ENCODE results near the gene ROR2. TPM values are rescaled to one million over a fixed set of nuclear protein-coding genes. Genes with fewer than 3 reads are reported as not detected.

Gene ROR2
- total RNA-seq, 2 donors from 2014 or later, result 4.0 to 5.4 TPM

DNA sequence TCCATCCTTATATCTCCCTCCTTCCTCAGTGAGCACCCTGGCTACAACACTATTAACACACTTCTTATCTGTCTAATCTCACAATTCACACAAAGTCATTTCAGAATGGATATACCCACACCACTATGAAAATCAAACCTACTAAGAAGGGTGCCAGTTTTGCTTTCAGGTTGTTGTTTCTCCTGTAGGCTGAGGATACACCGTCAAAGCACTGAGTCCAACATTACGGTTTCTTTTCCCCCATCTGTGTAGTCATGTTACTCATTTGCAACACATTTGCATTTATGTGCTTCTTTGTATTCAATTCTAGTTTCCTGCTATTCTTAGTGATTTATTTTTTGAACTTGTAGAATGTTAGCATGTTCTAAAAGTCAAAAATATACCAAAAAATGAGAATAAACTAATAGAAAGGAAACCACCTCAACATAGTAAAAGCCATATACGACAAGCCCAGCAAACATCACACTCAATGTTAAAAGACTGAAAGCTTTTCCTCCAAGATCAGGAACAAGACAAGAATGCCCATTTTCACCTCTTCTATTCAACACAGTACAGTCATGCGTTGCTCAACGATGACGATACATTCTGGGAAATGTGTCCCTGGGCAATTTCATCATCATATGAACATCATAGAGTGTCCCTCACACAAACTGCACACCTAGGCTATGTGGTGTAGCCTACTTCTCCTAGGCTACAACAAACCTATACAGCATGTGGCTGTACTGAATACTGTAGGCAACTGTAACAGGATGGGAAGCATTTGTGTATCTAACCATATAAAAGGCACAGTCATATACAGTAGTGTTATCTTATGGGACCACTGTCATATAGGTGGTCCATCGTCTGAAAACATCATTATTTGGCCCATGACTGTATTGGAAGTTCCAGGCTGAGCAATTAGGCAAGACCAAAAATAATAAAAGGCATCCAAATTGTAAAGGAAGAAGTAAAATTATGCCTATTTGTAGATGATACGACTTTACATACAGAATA lies 6.3 kb downstream of the ROR2 start:
- no peak overlapping the region for H3K27ac ChIP-seq
- intact Hi-C loops (cut with DNase I), result no loop called here

DNA sequence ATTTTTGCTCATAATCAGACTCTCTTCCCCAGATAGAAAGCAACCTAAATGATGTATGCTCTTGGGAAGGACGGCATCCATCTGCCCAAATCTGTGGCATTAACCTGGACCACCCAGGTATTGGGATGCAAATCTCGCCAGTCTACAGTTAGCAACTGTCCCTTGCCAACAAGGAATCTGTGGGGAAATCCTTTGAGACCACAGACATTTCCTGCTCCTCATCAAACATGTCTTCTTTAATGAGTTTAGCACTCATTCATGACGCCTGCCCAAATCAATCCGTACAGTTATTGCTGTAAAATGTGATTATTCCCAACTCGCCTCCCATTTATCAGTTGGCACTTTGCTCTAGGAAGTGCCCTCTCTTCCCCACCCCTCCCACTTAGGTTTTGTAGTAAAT lies 7.8 kb downstream of the ROR2 start:
- Histone ChIP-seq H3K27me3 (no peaks in the 10 kb centered on the region), H3K36me3 (replicated peaks in 1 of 2; ENCODE audit: insufficient read depth in 1 of 2, low read depth in 2 of 2) (no peaks in the 10 kb centered on the region), H3K27ac (no peak overlapping the region), H3K4me3 (no peak overlapping the region), H3K4me1 (peaks cover 10% of the 10 kb centered on the region), H3K9me3 (no peaks in the 10 kb centered on the region)
- 71 to 74% methylated on average over 5 of the region's 5 CpGs for WGBS, 2 donors
- TF ChIP-seq POLR2A (IDR thresholded peaks at IDR 0.05), result no peak
- TF ChIP-seq, protein P1, sequence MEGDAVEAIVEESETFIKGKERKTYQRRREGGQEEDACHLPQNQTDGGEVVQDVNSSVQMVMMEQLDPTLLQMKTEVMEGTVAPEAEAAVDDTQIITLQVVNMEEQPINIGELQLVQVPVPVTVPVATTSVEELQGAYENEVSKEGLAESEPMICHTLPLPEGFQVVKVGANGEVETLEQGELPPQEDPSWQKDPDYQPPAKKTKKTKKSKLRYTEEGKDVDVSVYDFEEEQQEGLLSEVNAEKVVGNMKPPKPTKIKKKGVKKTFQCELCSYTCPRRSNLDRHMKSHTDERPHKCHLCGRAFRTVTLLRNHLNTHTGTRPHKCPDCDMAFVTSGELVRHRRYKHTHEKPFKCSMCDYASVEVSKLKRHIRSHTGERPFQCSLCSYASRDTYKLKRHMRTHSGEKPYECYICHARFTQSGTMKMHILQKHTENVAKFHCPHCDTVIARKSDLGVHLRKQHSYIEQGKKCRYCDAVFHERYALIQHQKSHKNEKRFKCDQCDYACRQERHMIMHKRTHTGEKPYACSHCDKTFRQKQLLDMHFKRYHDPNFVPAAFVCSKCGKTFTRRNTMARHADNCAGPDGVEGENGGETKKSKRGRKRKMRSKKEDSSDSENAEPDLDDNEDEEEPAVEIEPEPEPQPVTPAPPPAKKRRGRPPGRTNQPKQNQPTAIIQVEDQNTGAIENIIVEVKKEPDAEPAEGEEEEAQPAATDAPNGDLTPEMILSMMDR (IDR thresholded peaks at IDR 0.05), result no peak
- ATAC-seq (no peak), DNase-seq (no peak)
- intact Hi-C loops (cut with DNase I), result no loop called here

More for the DNA sequence above, 6.3 kb downstream of the ROR2 start:
- Histone ChIP-seq H3K9me3 (no peaks in the 10 kb centered on the region), H3K27me3 (peaks cover 0 to 9% of the 10 kb centered on the region in 2 donors), H3K4me1 (peaks cover 15% of the 10 kb centered on the region), H3K4me3 (no peak overlapping the region), H3K36me3 (replicated peaks in 1 of 2; ENCODE audit: insufficient read depth in 1 of 2, low read depth in 2 of 2) (no peaks in the 10 kb centered on the region)
- DNase-seq, result no peak
- TF ChIP-seq, protein P1 (IDR thresholded peaks at IDR 0.05), result no peak
- no peak for TF ChIP-seq POLR2A (IDR thresholded peaks at IDR 0.05)
- WGBS, 2 donors, result 89 to 91% methylated on average over 8 of the region's 8 CpGs
- ATAC-seq, result no peak

DNA sequence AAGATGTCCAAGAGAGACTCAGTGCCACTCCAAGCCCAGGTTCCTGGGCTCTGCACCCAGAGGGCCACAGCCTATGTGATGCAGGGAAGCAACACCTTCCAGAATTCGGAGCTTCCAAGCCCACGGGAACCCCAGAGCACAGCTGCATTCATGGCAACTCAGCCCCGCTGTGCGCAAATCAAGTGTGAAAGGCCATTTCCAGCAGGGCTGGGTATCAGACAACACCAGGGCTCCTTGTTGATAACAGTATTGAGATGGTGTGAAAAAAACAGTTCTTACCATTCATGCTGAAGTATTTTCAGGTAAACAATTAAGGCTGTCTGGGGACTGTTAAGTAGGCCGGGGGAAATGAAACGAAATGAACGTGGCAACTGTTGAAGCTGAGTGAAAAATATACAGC lies 10.1 kb downstream of the ROR2 start:
- H3K4me3 ChIP-seq, result no peak overlapping the region
- no peaks in the 10 kb centered on the region for H3K27me3 ChIP-seq
- no peaks in the 10 kb centered on the region for H3K4me1 ChIP-seq
- DNase-seq, result no peak
- H3K9me3 ChIP-seq, result no peaks in the 10 kb centered on the region
- no peaks in the 10 kb centered on the region for H3K36me3 ChIP-seq (replicated peaks in 1 of 2; ENCODE audit: insufficient read depth in 1 of 2, low read depth in 2 of 2)
- TF ChIP-seq POLR2A (IDR thresholded peaks at IDR 0.05), result no peak
- TF ChIP-seq, protein P1 (IDR thresholded peaks at IDR 0.05), result no peak
- ATAC-seq, result no peak
- WGBS, 2 donors, result 83 to 86% methylated on average over 7 of the region's 7 CpGs
- no peak overlapping the region for H3K27ac ChIP-seq
- intact Hi-C loops (cut with DNase I), result no loop called here

DNA sequence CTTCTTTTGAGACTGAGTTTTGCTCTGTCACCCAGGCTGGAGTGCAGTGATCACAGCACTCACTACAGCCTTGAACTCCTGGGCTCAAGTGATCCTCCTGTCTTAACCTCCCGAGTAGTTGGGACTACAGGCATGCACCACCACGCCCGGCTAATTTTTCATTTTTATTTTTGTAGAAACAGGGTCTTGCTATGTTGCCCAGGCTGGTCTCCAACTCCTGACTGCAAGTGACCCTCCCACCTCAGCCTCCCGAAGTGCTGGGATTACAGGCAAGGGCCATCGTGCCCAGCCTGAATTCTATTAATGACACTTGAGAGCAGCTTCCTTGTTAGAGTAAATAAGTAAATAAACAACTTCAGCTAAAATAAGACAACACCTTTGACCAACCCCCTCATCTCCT lies 12.3 kb downstream of the ROR2 start:
- Histone ChIP-seq H3K27ac (no peak overlapping the region), H3K4me1 (no peaks in the 10 kb centered on the region), H3K9me3 (no peaks in the 10 kb centered on the region), H3K4me3 (no peak overlapping the region), H3K27me3 (no peaks in the 10 kb centered on the region), H3K36me3 (replicated peaks in 1 of 2; ENCODE audit: insufficient read depth in 1 of 2, low read depth in 2 of 2) (no peaks in the 10 kb centered on the region)
- 72 to 89% methylated on average over 5 of the region's 5 CpGs for WGBS, 2 donors
- TF ChIP-seq, protein P1 (IDR thresholded peaks at IDR 0.05), result no peak
- TF ChIP-seq POLR2A (IDR thresholded peaks at IDR 0.05), result no peak
- ATAC-seq (no peak), DNase-seq (no peak)
- intact Hi-C loops (cut with DNase I), result no loop called here
